Measurements from ENCODE around the gene ATRIP.

The ATRIP gene

GRCh38 chr3:48486952-48487351, 40.4 kb downstream of the ATRIP start:
- FAIRE-seq (no peak), DNase-seq (ENCODE audit: insufficient read length, low spot score) (no peak)
- TF ChIP-seq POLR2AphosphoS5 (IDR thresholded peaks at IDR 0.05; ENCODE audit: low read depth, low read length) = no peak

- TF ChIP-seq TAF1 (IDR thresholded peaks at IDR 0.05; ENCODE audit: low read depth, low read length) (no peak), SPI1 (IDR thresholded peaks at IDR 0.05; ENCODE audit: low read depth, low read length) (peak; percentile 92)
- DNase-seq (ENCODE audit: insufficient read length, low spot score) (no peak), FAIRE-seq (no peak)
These were observed 46.1 kb downstream of the ATRIP start for GRCh38 chr3:48492461-48493202.

GRCh38 chr3:48493203-48493501, 46.6 kb downstream of the ATRIP start:
- FAIRE-seq (no peak), DNase-seq (ENCODE audit: insufficient read length, low spot score) (no peak)
- TF ChIP-seq POU2F2 (IDR thresholded peaks at IDR 0.05; ENCODE audit: low read depth, low read length) (no peak), POLR2A (IDR thresholded peaks at IDR 0.05; ENCODE audit: low read depth, low read length) (no peak), TAF1 (IDR thresholded peaks at IDR 0.05; ENCODE audit: low read depth, low read length) (no peak), PAX5 (IDR thresholded peaks at IDR 0.05; ENCODE audit: insufficient read depth, low read length, severe bottlenecking) (no peak)

GRCh38 chr3:48500656-48501055, 54.1 kb downstream of the ATRIP start:
- FAIRE-seq (no peak), DNase-seq (ENCODE audit: insufficient read length, low spot score) (no peak)
- TF ChIP-seq POU2F2 (IDR thresholded peaks at IDR 0.05; ENCODE audit: low read depth, low read length) (no peak), PAX5 (IDR thresholded peaks at IDR 0.05; ENCODE audit: insufficient read depth, low read length, severe bottlenecking) (no peak)

- TF ChIP-seq POU2F2 (IDR thresholded peaks at IDR 0.05; ENCODE audit: low read depth, low read length) (no peak), POLR2A (IDR thresholded peaks at IDR 0.05; ENCODE audit: low read depth, low read length) (no peak), PAX5 (IDR thresholded peaks at IDR 0.05; ENCODE audit: insufficient read depth, low read length, severe bottlenecking) (no peak), SPI1 (IDR thresholded peaks at IDR 0.05; ENCODE audit: low read depth, low read length) (no peak), TAF1 (IDR thresholded peaks at IDR 0.05; ENCODE audit: low read depth, low read length) (no peak), POLR2AphosphoS5 (IDR thresholded peaks at IDR 0.05; ENCODE audit: low read depth, low read length) (no peak)
- no peak for FAIRE-seq
These were observed 54.7 kb downstream of the ATRIP start for GRCh38 chr3:48501196-48501595.

GRCh38 chr3:48502121-48502520, 55.6 kb downstream of the ATRIP start:
- no peak for DNase-seq (ENCODE audit: insufficient read length, low spot score)
- TF ChIP-seq SPI1 (IDR thresholded peaks at IDR 0.05; ENCODE audit: low read depth, low read length) (no peak), POLR2A (IDR thresholded peaks at IDR 0.05; ENCODE audit: low read depth, low read length) (no peak), TAF1 (IDR thresholded peaks at IDR 0.05; ENCODE audit: low read depth, low read length) (no peak)
- no peak for FAIRE-seq

More at GRCh38 chr3:48501196-48501595, 54.7 kb downstream of the ATRIP start:
- no peak for DNase-seq (ENCODE audit: insufficient read length, low spot score)

GRCh38 chr3:48502728-48503168, 56.2 kb downstream of the ATRIP start:
- DNase-seq (ENCODE audit: insufficient read length, low spot score) (no peak), FAIRE-seq (no peak)
- TF ChIP-seq TAF1 (IDR thresholded peaks at IDR 0.05; ENCODE audit: low read depth, low read length) (no peak), POLR2AphosphoS5 (IDR thresholded peaks at IDR 0.05; ENCODE audit: low read depth, low read length) (no peak), POLR2A (IDR thresholded peaks at IDR 0.05; ENCODE audit: low read depth, low read length) (no peak), PAX5 (IDR thresholded peaks at IDR 0.05; ENCODE audit: insufficient read depth, low read length, severe bottlenecking) (no peak), SPI1 (IDR thresholded peaks at IDR 0.05; ENCODE audit: low read depth, low read length) (no peak), POU2F2 (IDR thresholded peaks at IDR 0.05; ENCODE audit: low read depth, low read length) (no peak)

GRCh38 chr3:48503401-48504050, 57.0 kb downstream of the ATRIP start:
- DNase-seq (ENCODE audit: insufficient read length, low spot score) (no peak), FAIRE-seq (peak; percentile 16)
- TF ChIP-seq POU2F2 (IDR thresholded peaks at IDR 0.05; ENCODE audit: low read depth, low read length) = no peak
- no peak for TF ChIP-seq POLR2AphosphoS5 (IDR thresholded peaks at IDR 0.05; ENCODE audit: low read depth, low read length)
- TF ChIP-seq SPI1 (IDR thresholded peaks at IDR 0.05; ENCODE audit: low read depth, low read length) = no peak
- no peak for TF ChIP-seq PAX5 (IDR thresholded peaks at IDR 0.05; ENCODE audit: insufficient read depth, low read length, severe bottlenecking)
- no peak for TF ChIP-seq TAF1 (IDR thresholded peaks at IDR 0.05; ENCODE audit: low read depth, low read length)
- TF ChIP-seq POLR2A (IDR thresholded peaks at IDR 0.05; ENCODE audit: low read depth, low read length) = no peak

GRCh38 chr3:48504051-48504946, 57.8 kb downstream of the ATRIP start, which contains the start of gene SHISA5:
SHISA5 (minus strand) TSS chr3:48504174; CDS start chr3:48504094, 80 bp downstream.
- FAIRE-seq = peak; percentile 69
- TF ChIP-seq POLR2AphosphoS5 (IDR thresholded peaks at IDR 0.05; ENCODE audit: low read depth, low read length) (no peak), SPI1 (IDR thresholded peaks at IDR 0.05; ENCODE audit: low read depth, low read length) (no peak), PAX5 (IDR thresholded peaks at IDR 0.05; ENCODE audit: insufficient read depth, low read length, severe bottlenecking) (no peak), POU2F2 (IDR thresholded peaks at IDR 0.05; ENCODE audit: low read depth, low read length) (no peak), TAF1 (IDR thresholded peaks at IDR 0.05; ENCODE audit: low read depth, low read length) (no peak), POLR2A (IDR thresholded peaks at IDR 0.05; ENCODE audit: low read depth, low read length) (no peak)
- peak; percentile 68 for DNase-seq (ENCODE audit: insufficient read length, low spot score)

GRCh38 chr3:48505146-48505545, 58.6 kb downstream of the ATRIP start:
- FAIRE-seq = no peak
- TF ChIP-seq POLR2AphosphoS5 (IDR thresholded peaks at IDR 0.05; ENCODE audit: low read depth, low read length) (no peak), PAX5 (IDR thresholded peaks at IDR 0.05; ENCODE audit: insufficient read depth, low read length, severe bottlenecking) (no peak), SPI1 (IDR thresholded peaks at IDR 0.05; ENCODE audit: low read depth, low read length) (no peak), TAF1 (IDR thresholded peaks at IDR 0.05; ENCODE audit: low read depth, low read length) (no peak), POU2F2 (IDR thresholded peaks at IDR 0.05; ENCODE audit: low read depth, low read length) (no peak)

More at GRCh38 chr3:48505146-48505545, 58.6 kb downstream of the ATRIP start:
- no peak for DNase-seq (ENCODE audit: insufficient read length, low spot score)
